HL-60/S4 (cell line): ENCODE data around the gene COL26A1.

Source experiments
- in situ Hi-C: fragments of 300-500 bp; cut with MboI; formaldehyde crosslinking; loops from 2 replicates; pipeline ENCODE4 v1.14.3; 2022; ENCODE audit warnings: low sequenced_read_pairs

The COL26A1 gene

GRCh38 chr7:101370836-101371235, 8.2 kb downstream of the COL26A1 start:
- in situ Hi-C loops = loop anchor here (10.0 kb wide), 1 partner anchor 64 kb away; no protein-coding TSS in a partner anchor

GRCh38 chr7:101373812-101374614, 11.3 kb downstream of the COL26A1 start:
- in situ Hi-C loops = loop anchor here (10.0 kb wide), 1 partner anchor 61 kb away; no protein-coding TSS in a partner anchor

- in situ Hi-C loops = loop anchor here (10.0 kb wide), 1 partner anchor 60 kb away; no protein-coding TSS in a partner anchor
Measured at GRCh38 chr7:101374990-101375389, 12.3 kb downstream of the COL26A1 start.

GRCh38 chr7:101376601-101377000, 13.9 kb downstream of the COL26A1 start:
- in situ Hi-C loops = loop anchor here (10.0 kb wide), 1 partner anchor 58 kb away; no protein-coding TSS in a partner anchor

- in situ Hi-C loops = loop anchor here (10.0 kb wide), 1 partner anchor 58 kb away; no protein-coding TSS in a partner anchor
Measured at GRCh38 chr7:101377189-101377736, 14.6 kb downstream of the COL26A1 start.

- in situ Hi-C loops = loop anchor here (10.0 kb wide), 1 partner anchor 56 kb away; no protein-coding TSS in a partner anchor
Measured at GRCh38 chr7:101378751-101379174, 16.1 kb downstream of the COL26A1 start.

- in situ Hi-C loops = loop anchor here (10.0 kb wide), 1 partner anchor 55 kb away; no protein-coding TSS in a partner anchor
Measured at GRCh38 chr7:101379302-101379701, 16.6 kb downstream of the COL26A1 start.

GRCh38 chr7:101381549-101382111, 19.0 kb downstream of the COL26A1 start:
- in situ Hi-C loops = no loop called here

- in situ Hi-C loops = no loop called here
Measured at GRCh38 chr7:101382937-101383336, 20.3 kb downstream of the COL26A1 start.

GRCh38 chr7:101386177-101386557, 23.5 kb downstream of the COL26A1 start:
- in situ Hi-C loops = no loop called here

- in situ Hi-C loops = no loop called here
Measured at GRCh38 chr7:101386558-101387231, 24.0 kb downstream of the COL26A1 start.

- in situ Hi-C loops = no loop called here
Measured at GRCh38 chr7:101390901-101391301, 28.2 kb downstream of the COL26A1 start.

GRCh38 chr7:101391991-101392390, 29.3 kb downstream of the COL26A1 start:
- in situ Hi-C loops = no loop called here

- in situ Hi-C loops = no loop called here
Measured at GRCh38 chr7:101393865-101394264, 31.2 kb downstream of the COL26A1 start.

- in situ Hi-C loops = no loop called here
Measured at GRCh38 chr7:101395376-101395775, 32.7 kb downstream of the COL26A1 start.

GRCh38 chr7:101397243-101397642, 34.6 kb downstream of the COL26A1 start:
- in situ Hi-C loops = no loop called here

- in situ Hi-C loops = no loop called here
Measured at GRCh38 chr7:101397770-101398324, 35.2 kb downstream of the COL26A1 start.

GRCh38 chr7:101398396-101399289, 36.0 kb downstream of the COL26A1 start:
- in situ Hi-C loops = no loop called here

- in situ Hi-C loops = no loop called here
Measured at GRCh38 chr7:101399759-101400158, 37.1 kb downstream of the COL26A1 start.

GRCh38 chr7:101400751-101401150, 38.1 kb downstream of the COL26A1 start:
- in situ Hi-C loops = no loop called here
